Measurements from ENCODE around the gene PDZRN4. TPM values are rescaled to one million over a fixed set of nuclear protein-coding genes. Genes with fewer than 3 reads are reported as not detected.

The PDZRN4 gene
- total RNA-seq, 6 donors from 2014 or later, result 0.17 to 1.3 (median 0.61) TPM; not detected in 1

DNA sequence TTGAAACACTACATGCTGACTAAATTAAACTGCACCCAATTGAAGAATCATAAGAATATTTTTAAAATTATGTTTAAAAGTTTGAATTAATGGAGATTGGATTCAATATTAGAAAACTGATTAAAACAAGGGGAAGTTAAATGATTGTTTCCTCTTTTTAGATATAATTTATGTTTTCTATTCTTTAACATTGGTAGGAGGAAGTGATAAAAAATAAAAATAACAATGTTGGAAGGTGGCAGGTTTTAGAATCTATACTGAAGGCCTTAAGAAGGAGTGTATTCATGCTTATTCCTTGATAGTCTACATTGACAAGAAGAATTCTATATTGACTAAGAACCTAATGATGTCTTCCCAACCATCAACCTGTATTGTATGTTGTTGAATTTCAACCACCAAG is 168.1 kb downstream of the PDZRN4 start:
- no peaks in the 10 kb centered on the region for H3K36me3 ChIP-seq
- TF ChIP-seq EP300 (IDR thresholded peaks at IDR 0.05), result no peak
- no peak for TF ChIP-seq POLR2A (IDR thresholded peaks at IDR 0.05)
- TF ChIP-seq CTCF (IDR thresholded peaks at IDR 0.05), result no peak
- H3K4me1 ChIP-seq, result no peaks in the 10 kb centered on the region
- ATAC-seq (ENCODE audit: low FRiP score in 2 of 2) (no peak), DNase-seq (no peak)
- no peaks in the 10 kb centered on the region for H3K27me3 ChIP-seq
- no peaks in the 10 kb centered on the region for H3K9me3 ChIP-seq
- no peak overlapping the region for H3K27ac ChIP-seq
- no peak overlapping the region for H3K4me3 ChIP-seq

- 66 to 88% methylated on average over 7 of the region's 7 CpGs for WGBS, 2 donors
- ATAC-seq (ENCODE audit: low FRiP score in 2 of 2) (no peak), DNase-seq (no peak)
Measured at GRCh38 chr12:41361738-41362137, 173.6 kb downstream of the PDZRN4 start.

GRCh38 chr12:41362510-41362909 is 174.4 kb downstream of the PDZRN4 start:
- TF ChIP-seq EP300 (IDR thresholded peaks at IDR 0.05) (no peak), POLR2AphosphoS5 (IDR thresholded peaks at IDR 0.05) (no peak)
- DNase-seq (no peak), ATAC-seq (ENCODE audit: low FRiP score in 2 of 2) (no peak)
- WGBS, 2 donors, result 81 to 92% methylated on average over 1 of the region's 1 CpG
- no peak overlapping the region for H3K4me3 ChIP-seq
- no peaks in the 10 kb centered on the region for H3K36me3 ChIP-seq
- no peak overlapping the region for H3K27ac ChIP-seq
- H3K27me3 ChIP-seq, result no peaks in the 10 kb centered on the region
- H3K4me1 ChIP-seq, result no peaks in the 10 kb centered on the region
- H3K9me3 ChIP-seq, result no peaks in the 10 kb centered on the region

More at GRCh38 chr12:41361738-41362137, 173.6 kb downstream of the PDZRN4 start:
- Histone ChIP-seq H3K36me3 (no peaks in the 10 kb centered on the region), H3K9me3 (no peaks in the 10 kb centered on the region), H3K4me3 (no peak overlapping the region), H3K27ac (no peak overlapping the region), H3K4me1 (no peaks in the 10 kb centered on the region), H3K27me3 (no peaks in the 10 kb centered on the region)
- no peak for TF ChIP-seq POLR2AphosphoS5 (IDR thresholded peaks at IDR 0.05)
- no peak for TF ChIP-seq CTCF (IDR thresholded peaks at IDR 0.05)
- no peak for TF ChIP-seq EP300 (IDR thresholded peaks at IDR 0.05)
- TF ChIP-seq POLR2A (IDR thresholded peaks at IDR 0.05), result no peak

GRCh38 chr12:41362931-41363330 is 174.8 kb downstream of the PDZRN4 start:
- Histone ChIP-seq H3K4me1 (no peaks in the 10 kb centered on the region), H3K36me3 (no peaks in the 10 kb centered on the region), H3K9me3 (no peaks in the 10 kb centered on the region), H3K4me3 (no peak overlapping the region), H3K27me3 (no peaks in the 10 kb centered on the region), H3K27ac (no peak overlapping the region)
- no peak for TF ChIP-seq POLR2AphosphoS5 (IDR thresholded peaks at IDR 0.05)
- no peak for TF ChIP-seq POLR2A (IDR thresholded peaks at IDR 0.05)
- no peak for TF ChIP-seq CTCF (IDR thresholded peaks at IDR 0.05)
- no peak for TF ChIP-seq EP300 (IDR thresholded peaks at IDR 0.05)
- DNase-seq (no peak), ATAC-seq (ENCODE audit: low FRiP score in 2 of 2) (no peak)

- no peak for DNase-seq
- Histone ChIP-seq H3K27me3 (no peaks in the 10 kb centered on the region), H3K4me1 (no peaks in the 10 kb centered on the region), H3K27ac (no peak overlapping the region), H3K36me3 (no peaks in the 10 kb centered on the region), H3K9me3 (peaks cover 0 to 4% (median 0%) of the 10 kb centered on the region in 4 donors), H3K4me3 (no peak overlapping the region)
- TF ChIP-seq POLR2A (IDR thresholded peaks at IDR 0.05) (no peak), EP300 (IDR thresholded peaks at IDR 0.05) (no peak), CTCF (IDR thresholded peaks at IDR 0.05) (no peak), POLR2AphosphoS5 (IDR thresholded peaks at IDR 0.05) (no peak)
- WGBS, 2 donors, result 73 to 88% methylated on average over 1 of the region's 1 CpG
- ATAC-seq (ENCODE audit: low FRiP score in 2 of 2), result no peak
Measured at GRCh38 chr12:41364211-41364610, 176.1 kb downstream of the PDZRN4 start.
